B cell (primary cell): ENCODE data around the gene LRIG1. TPM values are rescaled to one million over a fixed set of nuclear protein-coding genes. Genes with fewer than 3 reads are reported as not detected.

Source experiments
- ATAC-seq: fragments of 200-7000 bp; cut with Tn5 transposase; one replicate; pipeline ENCODE4 v1.10.0; 2021; ENCODE audit warnings: low read depth, mild to moderate bottlenecking, moderate number of reproducible peaks, moderate library complexity
- CTCF ChIA-PET: fragments of 350-600 bp; sonication (Branson Sonifier 250); formaldehyde crosslinking; loops from one replicate; lab custom pipeline; 2021; ENCODE audit warnings: antibody characterized with exemption, inconsistent platforms; lab: Charles Lee
- POLR2A ChIA-PET: fragments of 350-600 bp; sonication (Branson Sonifier 250); formaldehyde crosslinking; loops from one replicate; lab custom pipeline; 2021; ENCODE audit warnings: antibody characterized with exemption; lab: Charles Lee
- DNase-seq: peaks from one replicate; pipeline ENCODE4 v3.0.0; 2013
- H2AFZ ChIP-seq: 2 replicates; pipeline ENCODE4 v1.6.1; 2012; ENCODE audit warnings: mild to moderate bottlenecking, low read depth, low read length; ENCODE audit not compliant: insufficient read depth, poor library complexity, severe bottlenecking
- H3K27ac ChIP-seq, 2 donors: 1 replicate in 1 of 2; 2 replicates in 1 of 2; pipeline ENCODE4 v1.5.1; 2012 to 2013; ENCODE audit warnings: low read length in 2 of 2, mild to moderate bottlenecking in 2 of 2, moderate library complexity in 1 of 2
- H3K27me3 ChIP-seq, 4 experiments: fragments of 200-600 bp in 1 of 4; sonication (generic) in 1 of 4; replicated peaks in 1 of 4; 1 replicate in 2 of 4; 2 replicates in 2 of 4; pipeline versions ENCODE4 v1.6.1 to v1.7.0; 2013 to 2016; ENCODE audit warnings: low read length in 3 of 4, mild to moderate bottlenecking in 2 of 4, mixed read lengths in 1 of 4, moderate library complexity in 1 of 4; ENCODE audit not compliant: insufficient read depth in 4 of 4, control insufficient read depth in 3 of 4; ENCODE audit errors: control extremely low read depth in 1 of 4
- H3K36me3 ChIP-seq, 2 experiments: replicated peaks in 1 of 2; 1 replicate in 1 of 2; 2 replicates in 1 of 2; pipeline versions ENCODE4 v1.6.1 to v1.7.1; 2013; ENCODE audit warnings: low read length in 1 of 2; ENCODE audit not compliant: insufficient read depth in 2 of 2, control insufficient read depth in 1 of 2; ENCODE audit errors: control extremely low read depth in 1 of 2, extremely low read depth in 1 of 2
- H3K4me1 ChIP-seq, 2 donors: fragments of 200-600 bp in 1 of 2; sonication (generic) in 1 of 2; 1 replicate in 1 of 2; 2 replicates in 1 of 2; pipeline versions ENCODE4 v1.5.1 to v1.6.1; 2013 to 2017; ENCODE audit warnings: low read length in 2 of 2; ENCODE audit not compliant: control insufficient read depth in 2 of 2, insufficient read depth in 2 of 2
- H3K4me2 ChIP-seq: replicated peaks from 2 replicates; pipeline ENCODE3; 2012; ENCODE audit warnings: mild to moderate bottlenecking, low read depth, low read length; ENCODE audit not compliant: poor library complexity, severe bottlenecking
- H3K4me3 ChIP-seq, 5 experiments: fragments of 200-600 bp in 1 of 5; sonication (generic) in 1 of 5; 1 replicate in 3 of 5; 2 replicates in 2 of 5; pipeline versions ENCODE4 v1.5.1 to v1.7.0; 2011 to 2016; ENCODE audit warnings: low read length in 4 of 5, mild to moderate bottlenecking in 4 of 5, low read depth in 2 of 5, control low read depth in 1 of 5, moderate library complexity in 1 of 5; ENCODE audit not compliant: insufficient read depth in 1 of 5; ENCODE audit errors: control extremely low read depth in 1 of 5, extremely low read depth in 1 of 5
- H3K79me2 ChIP-seq: fragments of 200-600 bp; sonication (generic); one replicate; pipeline ENCODE4 v1.6.0; 2016; ENCODE audit warnings: low read length; ENCODE audit not compliant: control insufficient read depth, insufficient read depth
- H3K9ac ChIP-seq: fragments of 200-600 bp; sonication (generic); 2 replicates; pipeline ENCODE4 v1.6.1; 2017; ENCODE audit warnings: mild to moderate bottlenecking, low read length, moderate library complexity
- H3K9me3 ChIP-seq, 3 donors: one replicate each; pipeline versions ENCODE4 v1.6.1 to v1.7.1; 2013; ENCODE audit warnings: low read length in 2 of 3; ENCODE audit not compliant: control insufficient read depth in 2 of 3, insufficient read depth in 1 of 3; ENCODE audit errors: control extremely low read depth in 1 of 3
- H4K20me1 ChIP-seq: 2 replicates; pipeline ENCODE4 v1.6.0; 2012; ENCODE audit warnings: mild to moderate bottlenecking, low read length; ENCODE audit not compliant: insufficient read depth, control insufficient read depth, poor library complexity, severe bottlenecking
- H3K27ac Mint-ChIP-seq: one replicate; pipeline ENCODE4 v1.8.0; 2021; ENCODE audit warnings: mixed read lengths
- H3K27me3 Mint-ChIP-seq: one replicate; pipeline ENCODE4 v1.8.0; 2021; ENCODE audit warnings: mixed read lengths
- H3K4me1 Mint-ChIP-seq: one replicate; pipeline ENCODE4 v1.8.0; 2021; ENCODE audit warnings: mixed read lengths
- H3K4me3 Mint-ChIP-seq: one replicate; pipeline ENCODE4 v1.8.0; 2021; ENCODE audit warnings: mixed read lengths
- H3K9me3 Mint-ChIP-seq: one replicate; pipeline ENCODE4 v1.8.0; 2022; ENCODE audit warnings: mixed read lengths; ENCODE audit not compliant: insufficient read depth
- CTCF ChIP-seq: fragments of 200-600 bp; IDR thresholded peaks from one replicate; pipeline ENCODE4 v1.8.0; 2022; ENCODE audit warnings: antibody characterized with exemption, mild to moderate bottlenecking
- EZH2 ChIP-seq: IDR thresholded peaks from 2 replicates; pipeline ENCODE4 v1.6.1; 2012; ENCODE audit warnings: borderline replicate concordance, low read depth, mild to moderate bottlenecking, moderate library complexity, low read length; ENCODE audit not compliant: insufficient read depth, poor library complexity, severe bottlenecking
- WGBS: methylation state at CpG from one replicate; pipeline ENCODE4 v1.1.5; 2013; ENCODE audit warnings: missing lambda C conversion rate; ENCODE audit not compliant: insufficient coverage; 5-methylcytosine and 5-hydroxymethylcytosine counted together
- intact Hi-C: fragments of 100-400 bp; cut with micrococcal nuclease; formaldehyde crosslinking; loops from one replicate; pipeline ENCODE4 v1.10.0; 2022
- polyA plus RNA-seq: library from polyadenylated mRNA; depleted of rRNA; stranded (reverse); fragments of >200 nt; gene quantifications from 2 replicates; pipeline ENCODE4 v1.2.3, GENCODE V29; 2012
- total RNA-seq, 2 donors: library from RNA; stranded (reverse); fragments of 120-200 nt in 1 of 2; gene quantifications; 1 replicate in 1 of 2; 2 replicates in 1 of 2; pipeline versions ENCODE4 v1.2.3 to v1.2.4, GENCODE V29; 2013 to 2022

The LRIG1 gene
- total and polyA plus RNA-seq, 2 donors (not counting 1 experiment from before 2014, with no cell fraction given): 9.2 to 12.4 TPM

GRCh38 chr3:66501483-66502244, 842 bp upstream of the LRIG1 start:
- H3K4me2 ChIP-seq: peak overlapping the region; percentile 98
- ChIA-PET CTCF (interaction anchor here (0.6 to 0.7 kb wide), 2 partner anchors 29 to 309 kb away, joined by 3 to 4 read pairs; no protein-coding TSS in a partner anchor), POLR2A (no interaction called here)
- TF ChIP-seq CTCF: no peak
- no peak for TF ChIP-seq EZH2
- peak overlapping the region; percentile 71 for H3K9ac ChIP-seq
- H3K27me3 ChIP-seq: peaks cover 0 to 20% (median 17%) of the 10 kb centered on the region in 4 experiments
- Mint-ChIP-seq H3K4me3 (peak overlapping the region; percentile 79), H3K9me3 (no peaks in the 10 kb centered on the region), H3K27me3 (peaks cover 36% of the 10 kb centered on the region), H3K4me1 (peaks cover 22% of the 10 kb centered on the region), H3K27ac (peak overlapping the region; percentile 2)
- intact Hi-C loops: loop anchor here (1.0 to 5.0 kb wide), 7 partner anchors 29 to 497 kb away; partner anchors contain the start of gene KBTBD8
- peaks cover 20 to 22% of the 10 kb centered on the region in 2 donors for H3K4me1 ChIP-seq
- H3K79me2 ChIP-seq: no peaks in the 10 kb centered on the region
- DNase-seq (no peak), ATAC-seq (no peak)
- peaks cover 0 to 1% (median 0%) of the 10 kb centered on the region in 3 donors for H3K9me3 ChIP-seq
- H4K20me1 ChIP-seq: no peaks in the 10 kb centered on the region
- H3K27ac ChIP-seq: no peak overlapping the region
- 20% methylated on average over 11 of the region's 20 CpGs for WGBS
- H3K4me3 ChIP-seq: peak overlapping the region; percentile 27 to 68 (median 46)
- no peaks in the 10 kb centered on the region for H3K36me3 ChIP-seq
- H2AFZ ChIP-seq: peak overlapping the region; percentile 81
